HG03342 (cell line): ENCODE data around the gene AFF3.
"Not testable (repeated sequence)": the region's sequence is repeated elsewhere in the genome, so short reads cannot be mapped to it uniquely, and the experiment has no call there.

ENCODE experiments used
- ATAC-seq: cut with Tn5 transposase; IDR thresholded peaks from one replicate; pipeline ENCODE4 v1.9.1; 2021; ENCODE audit warnings: mild to moderate bottlenecking, moderate library complexity; ENCODE audit not compliant: unreplicated experiment

AFF3 gene

DNA sequence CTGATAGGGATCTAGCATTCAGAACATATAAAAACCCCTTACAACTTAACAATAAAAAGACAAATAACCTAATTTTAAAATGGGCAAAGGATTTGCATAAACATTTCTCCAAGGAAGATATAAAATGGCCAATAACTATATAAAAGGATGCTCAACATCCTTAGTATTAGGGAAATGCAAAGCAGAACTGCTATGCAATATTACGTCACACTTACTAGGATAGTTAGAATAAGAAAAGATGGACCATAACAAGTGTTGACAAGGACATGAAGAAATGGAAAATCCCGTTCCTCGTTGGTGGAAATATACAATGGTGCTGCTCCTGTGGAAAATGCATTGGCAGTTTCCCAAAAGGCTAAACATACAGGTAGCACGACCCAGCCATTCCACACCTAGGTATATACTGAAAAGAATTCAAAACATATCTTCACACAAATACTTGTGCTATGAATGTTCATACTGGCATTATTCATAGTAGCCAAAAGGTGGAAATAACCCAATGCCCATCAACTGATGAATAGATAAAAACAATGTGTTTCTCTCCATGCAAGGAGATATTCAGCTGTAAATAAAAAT, 604.4 kb downstream of the AFF3 start:
- ATAC-seq = no peak

DNA sequence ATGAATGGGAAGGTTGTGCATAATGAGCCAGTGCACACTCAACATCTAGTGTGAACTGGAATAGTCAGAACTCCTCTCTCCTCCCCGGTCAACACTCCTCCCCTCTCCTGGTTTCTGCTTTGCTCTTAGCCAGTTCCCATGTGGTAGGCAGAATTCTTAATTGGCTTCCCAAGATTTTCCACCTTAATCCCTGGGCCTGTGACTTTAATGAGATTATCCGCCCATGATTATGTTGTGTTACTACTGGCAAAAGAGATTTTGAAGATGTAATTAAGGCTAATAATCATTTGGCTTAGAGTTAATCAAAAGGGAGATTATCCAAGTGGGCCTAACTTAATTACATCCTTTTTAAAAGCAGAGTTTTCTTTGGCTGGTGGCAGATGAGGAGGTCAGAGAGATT, 618.3 kb downstream of the AFF3 start:
- ATAC-seq = no peak

DNA sequence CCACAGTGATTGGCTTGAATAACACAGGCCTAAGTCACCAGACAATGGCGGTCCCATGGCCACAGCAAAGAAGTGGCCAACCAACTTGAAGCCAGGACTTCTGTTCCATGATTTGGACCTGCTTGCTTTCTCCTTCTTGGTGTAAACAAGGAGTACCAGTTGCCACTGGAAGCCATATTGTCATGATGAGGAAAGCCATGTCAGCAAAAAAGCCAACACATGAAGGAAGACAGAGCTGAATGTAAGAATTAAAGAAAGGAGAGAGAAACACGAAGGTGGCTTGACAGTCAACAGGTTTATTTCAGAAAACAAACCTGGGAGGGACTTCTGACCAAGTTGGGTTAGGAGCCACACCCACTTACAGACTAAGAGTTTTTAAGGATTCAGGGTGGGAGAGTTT, 620.2 kb downstream of the AFF3 start:
- no peak for ATAC-seq

DNA sequence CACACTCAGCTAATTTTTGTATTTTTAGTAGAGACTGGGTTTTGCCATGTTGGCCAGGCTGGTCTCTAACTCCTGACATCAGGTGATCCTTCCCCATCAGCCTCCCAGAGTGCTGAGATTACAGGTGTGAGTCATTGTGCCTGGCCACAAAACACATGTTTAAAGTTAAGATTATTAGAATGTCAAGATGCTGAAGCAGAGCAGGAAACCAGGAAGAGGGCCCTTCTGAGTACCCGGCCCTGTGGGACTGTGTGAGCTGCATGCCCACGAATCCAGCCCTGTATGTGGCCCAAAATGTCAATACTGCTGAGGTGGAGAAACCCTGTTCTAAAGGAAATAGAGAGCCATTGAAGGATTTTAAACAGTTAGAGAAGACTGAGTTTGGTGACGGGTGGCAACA, 621.6 kb downstream of the AFF3 start:
- ATAC-seq = no peak

DNA sequence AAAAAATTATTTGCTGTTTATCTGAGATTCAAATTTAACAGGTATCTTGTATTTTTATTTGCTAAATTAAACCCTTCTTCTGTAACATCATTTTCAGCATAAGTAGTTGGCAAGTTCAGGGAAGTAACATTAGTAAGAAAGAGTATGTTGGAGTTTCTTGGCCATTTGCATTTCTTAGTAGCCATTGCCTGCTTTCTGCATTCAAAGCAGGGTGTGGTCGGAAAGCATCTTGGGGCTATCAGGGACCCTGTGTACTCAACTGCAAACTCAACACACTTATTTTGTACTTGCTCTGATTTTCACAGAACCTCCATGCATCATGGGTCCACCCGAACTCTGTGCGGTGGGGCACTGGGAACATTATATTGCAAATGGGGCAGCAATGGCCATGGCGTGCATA, 622.2 kb downstream of the AFF3 start:
- ATAC-seq = no peak

DNA sequence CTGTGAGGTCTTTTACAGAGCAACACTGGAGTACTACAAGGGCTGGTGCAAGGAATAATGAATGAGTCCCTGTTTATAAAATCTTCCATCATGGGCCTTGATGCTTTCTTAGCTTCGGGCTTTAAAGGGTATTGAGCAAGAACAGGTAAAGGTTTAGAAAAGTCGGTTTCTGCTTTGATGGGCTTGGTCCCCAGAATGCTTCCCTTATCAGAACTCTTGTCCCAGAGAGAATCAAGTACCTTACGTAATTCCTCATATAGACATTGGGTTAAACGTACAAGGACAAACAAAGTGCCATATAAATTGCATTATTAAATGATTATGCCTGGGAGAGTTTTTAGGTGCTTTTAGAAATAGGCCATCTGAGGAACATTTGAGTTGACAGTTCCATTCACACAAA, 628.0 kb downstream of the AFF3 start:
- no peak for ATAC-seq

DNA sequence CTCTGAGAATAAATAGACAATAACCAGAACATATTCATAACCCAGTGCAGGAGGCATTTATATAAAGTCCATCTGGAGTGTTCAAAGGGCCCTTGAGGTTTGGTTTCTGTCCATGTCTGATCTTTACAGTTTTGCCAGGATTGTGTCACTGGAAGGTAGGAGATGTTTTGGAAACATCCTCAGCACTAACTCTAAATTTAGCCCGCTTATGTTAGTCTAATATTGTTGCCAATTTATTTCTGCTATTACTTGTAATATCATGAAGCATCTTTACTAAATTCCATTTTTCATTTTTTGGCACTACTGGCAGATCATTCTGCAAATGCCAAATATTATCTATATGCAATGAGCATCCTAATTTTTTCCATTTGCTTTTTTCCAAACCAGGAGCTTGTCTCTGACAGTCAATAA, 630.2 kb downstream of the AFF3 start:
- no peak for ATAC-seq

DNA sequence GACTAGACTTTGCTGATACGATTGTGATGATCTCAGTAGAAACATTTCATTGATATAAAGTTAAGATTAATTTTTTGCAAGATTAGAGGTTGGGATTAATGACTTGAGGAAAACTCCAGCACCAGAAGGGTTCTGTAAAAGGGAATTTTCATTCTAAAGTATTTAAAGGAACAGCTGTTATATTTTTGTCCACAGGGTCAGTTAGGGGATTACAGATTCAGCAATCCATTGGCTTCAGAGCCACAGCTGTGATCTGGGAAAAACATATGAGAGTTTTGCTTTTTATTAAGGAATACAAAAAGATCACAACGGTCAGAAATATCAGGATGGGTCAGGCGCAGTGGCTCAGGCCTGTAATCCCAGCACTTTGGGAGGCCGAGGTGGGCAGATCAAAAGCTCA, 633.0 kb downstream of the AFF3 start:
- no peak for ATAC-seq

DNA sequence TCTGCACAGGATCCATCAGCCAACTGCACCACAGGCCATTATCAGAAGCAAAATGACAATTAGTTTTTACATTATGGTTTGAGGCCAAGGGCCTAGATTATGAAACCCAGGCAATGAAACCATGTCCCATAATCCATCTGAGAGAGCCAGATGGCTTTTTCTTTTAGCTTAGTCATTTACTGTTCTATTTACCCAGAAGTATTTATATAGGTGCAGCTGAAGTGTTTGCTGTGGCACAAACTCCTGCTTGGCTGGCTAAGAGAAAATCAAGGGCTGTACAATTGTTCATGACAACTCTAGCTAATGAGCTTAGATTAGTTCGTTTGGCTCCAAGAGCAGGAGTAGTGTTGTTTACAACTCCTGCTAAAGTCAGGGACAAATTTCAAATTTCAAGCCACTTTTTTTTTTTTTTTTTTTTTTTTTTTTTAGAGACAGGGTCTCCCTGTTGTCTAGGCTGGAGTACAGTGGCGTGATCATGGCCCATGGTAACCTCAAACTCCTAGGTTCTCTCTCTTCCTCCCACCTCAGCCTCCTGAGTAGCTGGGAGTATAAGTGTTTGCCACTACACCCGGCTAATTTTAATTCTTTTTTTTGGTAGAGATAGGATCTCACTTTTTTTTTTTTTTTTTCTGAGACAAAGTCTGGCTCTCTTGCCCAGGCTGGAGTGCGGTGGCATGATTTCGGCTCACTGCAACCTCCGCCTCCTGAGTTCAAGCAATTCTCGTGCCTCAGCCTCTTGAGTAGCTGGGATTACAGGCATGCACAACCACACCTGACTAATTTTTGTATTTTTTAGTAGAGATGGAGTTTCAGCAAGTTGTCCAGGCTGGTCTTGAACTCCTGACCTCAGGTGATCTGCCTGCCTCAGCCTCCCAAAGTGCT, 634.2 kb downstream of the AFF3 start:
- no peak for ATAC-seq

DNA sequence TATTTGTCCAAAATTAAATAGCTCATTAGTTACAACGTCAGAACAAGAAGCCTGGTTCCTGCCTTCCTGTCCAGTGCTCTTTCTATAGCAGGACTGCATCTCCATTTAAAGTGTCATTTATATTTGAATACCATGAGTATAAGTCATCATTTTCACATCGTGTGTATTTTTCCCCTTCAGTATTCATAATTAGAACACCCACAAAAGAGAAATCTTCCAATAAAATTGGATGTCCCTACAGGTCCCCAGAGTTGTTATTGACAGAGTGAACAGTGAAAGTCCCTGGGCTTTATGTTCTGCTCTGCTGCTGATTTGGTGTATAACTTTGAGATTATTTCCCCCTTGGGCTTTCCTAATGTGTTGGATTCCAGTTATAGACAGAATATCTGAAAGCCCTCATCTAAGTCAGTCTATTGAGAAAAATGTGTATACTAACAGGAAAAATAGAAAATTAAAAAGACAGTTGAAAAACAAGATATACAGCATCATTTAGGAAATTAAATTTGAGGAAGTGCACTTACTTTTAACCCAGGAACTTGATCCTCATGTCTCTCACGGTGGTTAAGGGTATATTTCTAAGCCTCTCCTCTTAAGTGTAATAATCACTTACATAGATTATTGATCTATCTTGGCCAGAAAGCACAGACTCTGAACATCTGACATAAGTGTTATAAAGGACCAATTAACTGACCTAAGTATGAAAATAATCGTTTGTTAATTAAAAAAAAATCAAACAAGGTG, 637.4 kb downstream of the AFF3 start:
- ATAC-seq = no peak

DNA sequence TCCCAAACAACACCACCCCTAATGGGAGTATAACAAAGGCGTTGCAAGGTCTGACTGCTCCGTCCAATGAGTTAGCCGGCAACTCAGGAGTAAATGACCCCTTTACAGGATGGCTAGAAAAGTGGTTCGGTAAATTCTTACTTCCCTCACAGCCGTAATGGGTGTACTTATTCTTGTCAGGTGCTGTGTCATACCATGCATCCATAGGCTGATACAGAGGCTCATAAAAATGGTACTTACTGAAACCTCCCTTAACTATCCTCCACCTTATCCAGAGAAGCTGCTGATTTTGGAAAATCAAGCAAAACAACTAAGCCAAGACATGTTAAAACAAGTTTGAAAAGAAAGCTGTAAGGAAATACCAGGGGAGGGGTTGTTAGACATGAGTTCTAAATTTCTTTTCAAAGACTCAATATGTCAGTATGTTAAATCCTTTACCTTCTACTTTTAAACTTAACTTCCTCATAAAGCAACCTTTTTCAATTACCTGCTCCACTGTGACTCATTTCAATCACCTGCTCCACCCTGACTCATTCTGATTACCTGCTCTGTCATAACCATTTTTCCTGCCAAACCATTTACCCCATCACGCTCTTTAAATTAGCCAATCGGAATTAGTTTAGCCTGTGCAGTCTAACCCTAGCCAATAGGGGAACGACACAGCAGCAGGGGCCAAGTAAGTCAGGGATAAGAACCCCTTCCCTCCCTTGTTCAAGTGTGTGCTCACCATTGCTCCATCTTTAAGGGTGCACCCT, 638.6 kb downstream of the AFF3 start:
- ATAC-seq = not testable (repeated sequence)

DNA sequence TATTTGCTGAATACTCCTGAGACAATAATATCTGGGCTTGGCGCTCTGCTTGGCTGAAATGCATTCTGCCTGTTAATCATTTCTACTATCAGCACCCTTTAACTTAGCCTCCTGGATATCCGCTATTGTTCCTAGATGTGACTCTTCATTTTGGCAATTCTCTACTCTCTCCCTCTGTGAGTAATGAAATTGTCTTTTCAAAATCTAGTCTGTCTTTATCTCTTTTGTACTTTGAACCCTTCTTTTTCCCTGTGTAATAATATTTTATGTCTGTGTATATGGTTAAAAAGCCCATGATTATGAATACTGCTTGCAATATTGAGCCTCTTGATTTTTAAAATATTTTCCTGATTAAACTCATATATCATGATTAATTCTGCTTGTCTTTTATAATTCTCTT, 646.4 kb downstream of the AFF3 start:
- no peak for ATAC-seq
